Skeletal muscle satellite cell (primary cell): ENCODE measurements around the gene FGFR1OP2.

Source experiments
- H3K27me3 ChIP-seq: 2 replicates; pipeline ENCODE4 v1.7.0; 2013; ENCODE audit warnings: low read length; ENCODE audit not compliant: control insufficient read depth, insufficient read depth
- H3K36me3 ChIP-seq: 2 replicates; pipeline ENCODE4 v1.7.0; 2013; ENCODE audit warnings: mild to moderate bottlenecking, control low read depth, low read length; ENCODE audit not compliant: insufficient read depth
- H3K4me1 ChIP-seq: 2 replicates; pipeline ENCODE4 v1.7.0; 2013; ENCODE audit warnings: low read length; ENCODE audit not compliant: control insufficient read depth, insufficient read depth
- H3K4me2 ChIP-seq: 2 replicates; pipeline ENCODE4 v1.7.0; 2013; ENCODE audit warnings: mild to moderate bottlenecking, low read length
- H3K4me3 ChIP-seq: 2 replicates; pipeline ENCODE4 v1.7.0; 2013; ENCODE audit warnings: low read length
- H3K9ac ChIP-seq: 2 replicates; pipeline ENCODE4 v1.7.0; 2013; ENCODE audit warnings: mild to moderate bottlenecking, low read depth, low read length, moderate library complexity
- H3K9me3 ChIP-seq: replicated peaks from 2 replicates; pipeline ENCODE4 v1.7.0; 2013; ENCODE audit warnings: mild to moderate bottlenecking, control low read depth, low read length

Gene FGFR1OP2

DNA sequence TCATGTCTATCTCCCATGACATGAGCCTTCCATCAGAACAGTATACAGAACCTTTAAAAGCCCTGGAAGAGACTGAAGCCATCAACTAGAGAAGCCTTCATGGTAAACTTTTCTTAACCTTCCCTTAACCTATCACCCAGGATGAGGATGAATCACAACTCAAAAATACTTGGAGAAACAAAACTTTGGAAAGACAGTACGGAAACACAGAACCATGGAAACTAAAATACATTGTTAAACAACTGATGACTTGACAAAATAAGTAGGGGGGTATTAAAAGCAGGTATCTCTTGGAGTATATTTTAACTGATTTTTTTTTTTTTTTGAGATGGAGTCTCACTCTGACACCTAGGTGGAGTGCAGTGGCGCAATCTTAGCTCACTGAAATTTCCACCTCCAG, 67.2 kb downstream of the FGFR1OP2 start:
- H3K36me3 ChIP-seq = no peaks in the 10 kb centered on the region
- no peak overlapping the region for H3K4me2 ChIP-seq
- H3K9ac ChIP-seq = no peak overlapping the region
- no peaks in the 10 kb centered on the region for H3K27me3 ChIP-seq
- H3K9me3 ChIP-seq = no peaks in the 10 kb centered on the region
- no peak overlapping the region for H3K4me3 ChIP-seq
- H3K4me1 ChIP-seq = no peaks in the 10 kb centered on the region

DNA sequence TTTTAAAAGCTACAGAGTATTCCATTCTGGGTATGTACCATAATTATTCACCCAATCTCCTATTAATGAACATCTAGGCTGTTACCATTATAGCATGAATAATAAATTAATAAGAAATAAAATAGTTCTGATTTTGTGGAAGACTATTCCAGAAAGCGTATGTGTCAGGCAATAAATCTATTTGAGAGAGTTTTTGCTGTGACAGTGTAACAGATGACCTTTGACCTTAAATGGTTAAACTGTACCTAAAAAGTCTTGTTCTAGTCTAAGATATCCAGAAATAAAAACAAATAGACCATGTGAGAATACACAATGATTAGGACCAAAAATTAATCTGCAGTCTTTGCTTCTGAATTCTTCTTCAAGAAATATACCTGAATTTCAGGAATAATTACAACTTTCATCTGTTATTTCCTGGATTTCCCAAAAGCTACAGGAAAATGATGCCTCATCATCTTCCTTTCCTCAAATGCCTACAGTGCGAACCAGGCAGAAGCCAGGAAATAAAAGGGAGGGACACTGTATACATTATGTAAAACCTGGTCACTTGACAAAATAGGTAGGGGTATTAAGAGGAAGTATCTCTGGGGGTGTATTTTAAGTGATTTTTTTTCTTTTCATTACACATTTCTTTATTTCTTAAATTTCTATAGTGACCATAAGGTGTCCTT, 68.7 kb downstream of the FGFR1OP2 start:
- Histone ChIP-seq H3K4me3 (no peak overlapping the region), H3K9ac (no peak overlapping the region), H3K27me3 (no peaks in the 10 kb centered on the region), H3K36me3 (no peaks in the 10 kb centered on the region), H3K4me2 (no peak overlapping the region), H3K4me1 (no peaks in the 10 kb centered on the region), H3K9me3 (no peaks in the 10 kb centered on the region)

DNA sequence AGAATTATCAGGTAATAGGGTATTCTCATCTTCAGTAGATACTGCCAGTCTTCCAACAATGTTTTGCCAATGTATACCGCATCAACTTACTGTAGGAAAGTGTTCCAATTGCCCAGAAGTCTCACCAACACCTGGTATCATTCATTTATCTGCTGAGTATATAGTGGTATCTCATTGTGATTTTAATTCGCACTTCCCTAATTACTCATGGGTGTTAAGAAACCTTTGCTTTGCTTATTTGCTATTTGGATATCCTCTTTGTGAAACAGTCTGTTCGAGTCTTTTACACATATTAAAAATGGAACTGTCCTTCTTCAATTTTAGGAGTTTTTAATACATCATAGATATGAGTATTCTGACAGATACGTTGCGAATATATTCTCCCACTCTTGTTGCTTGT, 69.8 kb downstream of the FGFR1OP2 start:
- Histone ChIP-seq H3K36me3 (no peaks in the 10 kb centered on the region), H3K9ac (no peak overlapping the region), H3K4me1 (peaks cover 3% of the 10 kb centered on the region), H3K27me3 (no peaks in the 10 kb centered on the region), H3K4me3 (no peak overlapping the region), H3K4me2 (no peak overlapping the region), H3K9me3 (no peaks in the 10 kb centered on the region)

DNA sequence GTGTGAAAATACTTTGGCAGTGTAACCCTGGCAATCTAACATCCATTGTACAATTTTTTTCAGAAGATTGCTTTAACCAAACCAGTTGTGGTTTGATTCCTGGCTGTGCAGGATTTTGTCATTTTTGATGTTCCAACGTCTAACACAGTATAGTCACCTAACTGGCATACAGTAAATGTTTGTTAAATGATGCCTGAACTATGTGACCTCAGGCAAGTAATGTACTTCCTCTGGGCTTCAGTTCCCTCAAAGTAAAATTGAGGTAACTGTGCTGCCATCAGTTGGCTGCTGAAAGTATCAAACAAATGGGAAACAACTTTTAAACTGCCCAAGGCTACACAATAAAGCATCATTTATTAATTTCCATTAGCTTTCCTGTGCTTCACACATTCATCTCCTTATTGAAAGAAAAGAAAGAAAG, 71.6 kb downstream of the FGFR1OP2 start:
- no peaks in the 10 kb centered on the region for H3K27me3 ChIP-seq
- H3K9ac ChIP-seq = no peak overlapping the region
- H3K9me3 ChIP-seq = no peaks in the 10 kb centered on the region
- H3K4me1 ChIP-seq = peaks cover 12% of the 10 kb centered on the region
- H3K4me3 ChIP-seq = no peak overlapping the region
- H3K4me2 ChIP-seq = no peak overlapping the region
- H3K36me3 ChIP-seq = no peaks in the 10 kb centered on the region

DNA sequence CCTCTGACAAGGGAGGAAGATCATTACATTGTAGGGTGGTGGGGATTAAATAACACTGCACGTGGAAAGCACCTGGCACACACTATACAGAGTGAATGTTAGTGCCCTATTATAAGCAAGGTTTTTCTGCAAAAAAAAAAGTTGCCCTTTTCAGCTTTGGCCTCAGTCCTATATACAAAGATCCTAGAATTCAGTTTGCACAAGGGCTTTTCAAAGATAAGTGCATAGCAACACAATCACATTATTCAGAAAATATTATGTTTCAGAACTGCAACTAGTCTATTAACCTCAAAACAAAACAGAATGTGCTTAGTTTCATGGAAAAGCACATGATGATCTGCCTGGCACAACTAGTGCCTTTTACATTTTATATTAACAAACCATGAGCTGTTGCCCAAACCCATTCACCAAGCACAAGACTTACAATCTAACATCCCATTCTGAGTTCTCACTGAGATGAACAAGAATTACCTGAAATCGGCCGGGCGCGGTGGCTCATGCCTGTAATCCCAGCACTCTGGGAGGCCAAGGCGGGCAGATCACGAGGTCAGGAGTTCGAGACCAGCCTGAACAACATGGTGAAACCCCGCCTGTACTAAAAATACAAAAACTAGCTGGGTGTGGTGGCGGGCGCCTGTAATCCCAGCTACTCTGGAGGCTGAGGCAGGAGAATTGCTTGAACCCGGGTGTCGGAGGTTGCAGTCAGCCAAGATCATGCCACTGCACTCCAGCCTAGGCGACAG, 74.1 kb downstream of the FGFR1OP2 start:
- H3K4me3 ChIP-seq = no peak overlapping the region
- no peaks in the 10 kb centered on the region for H3K27me3 ChIP-seq
- no peaks in the 10 kb centered on the region for H3K9me3 ChIP-seq
- peaks cover 19% of the 10 kb centered on the region for H3K4me1 ChIP-seq
- H3K9ac ChIP-seq = no peak overlapping the region
- H3K4me2 ChIP-seq = peak overlapping the region; percentile 88
- no peaks in the 10 kb centered on the region for H3K36me3 ChIP-seq

DNA sequence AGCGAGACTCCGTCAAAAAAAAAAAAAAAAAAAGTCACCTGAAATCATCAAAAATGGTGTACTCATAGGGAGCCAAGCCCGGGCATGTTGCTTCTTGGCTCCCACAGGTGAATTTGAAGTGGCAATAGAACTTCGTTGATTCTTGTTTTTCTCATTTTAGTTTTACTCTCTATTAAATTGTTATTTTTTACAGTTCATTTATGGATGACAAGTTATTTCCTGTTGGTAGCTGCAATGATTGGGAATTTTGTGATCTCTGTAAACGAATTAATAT, 74.6 kb downstream of the FGFR1OP2 start:
- peak overlapping the region; percentile 79 for H3K9ac ChIP-seq
- H3K9me3 ChIP-seq = no peaks in the 10 kb centered on the region
- no peaks in the 10 kb centered on the region for H3K36me3 ChIP-seq
- H3K4me1 ChIP-seq = peaks cover 19% of the 10 kb centered on the region
- H3K27me3 ChIP-seq = no peaks in the 10 kb centered on the region
- peak overlapping the region; percentile 78 for H3K4me3 ChIP-seq
- H3K4me2 ChIP-seq = peak overlapping the region; percentile 88

DNA sequence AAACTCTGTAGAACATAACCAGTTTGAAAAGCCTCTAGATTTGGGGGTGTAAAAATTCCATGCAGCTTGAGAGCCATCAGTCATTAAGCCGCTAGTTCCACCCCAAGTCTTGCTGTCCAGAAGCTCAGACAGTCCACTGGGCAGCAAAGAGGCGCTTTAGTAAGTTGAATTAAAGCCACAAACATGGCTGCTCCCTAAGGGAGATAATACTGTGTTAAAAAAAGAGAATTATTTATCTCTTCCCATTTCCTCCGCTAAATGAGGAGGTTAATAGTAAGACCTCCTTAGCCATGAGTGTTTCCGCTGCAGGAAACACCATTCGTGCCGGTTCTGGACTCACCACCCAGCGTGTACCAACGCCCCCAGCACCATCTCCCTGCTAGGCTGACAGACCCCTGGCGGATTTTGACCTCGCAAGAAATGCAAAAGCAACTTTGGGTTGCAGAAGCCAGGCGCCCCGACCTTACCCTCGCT, 75.4 kb downstream of the FGFR1OP2 start:
- Histone ChIP-seq H3K9me3 (no peaks in the 10 kb centered on the region), H3K9ac (peak overlapping the region; percentile 79), H3K27me3 (no peaks in the 10 kb centered on the region), H3K4me3 (peak overlapping the region; percentile 78), H3K36me3 (no peaks in the 10 kb centered on the region), H3K4me1 (peaks cover 19% of the 10 kb centered on the region), H3K4me2 (peak overlapping the region; percentile 88)

DNA sequence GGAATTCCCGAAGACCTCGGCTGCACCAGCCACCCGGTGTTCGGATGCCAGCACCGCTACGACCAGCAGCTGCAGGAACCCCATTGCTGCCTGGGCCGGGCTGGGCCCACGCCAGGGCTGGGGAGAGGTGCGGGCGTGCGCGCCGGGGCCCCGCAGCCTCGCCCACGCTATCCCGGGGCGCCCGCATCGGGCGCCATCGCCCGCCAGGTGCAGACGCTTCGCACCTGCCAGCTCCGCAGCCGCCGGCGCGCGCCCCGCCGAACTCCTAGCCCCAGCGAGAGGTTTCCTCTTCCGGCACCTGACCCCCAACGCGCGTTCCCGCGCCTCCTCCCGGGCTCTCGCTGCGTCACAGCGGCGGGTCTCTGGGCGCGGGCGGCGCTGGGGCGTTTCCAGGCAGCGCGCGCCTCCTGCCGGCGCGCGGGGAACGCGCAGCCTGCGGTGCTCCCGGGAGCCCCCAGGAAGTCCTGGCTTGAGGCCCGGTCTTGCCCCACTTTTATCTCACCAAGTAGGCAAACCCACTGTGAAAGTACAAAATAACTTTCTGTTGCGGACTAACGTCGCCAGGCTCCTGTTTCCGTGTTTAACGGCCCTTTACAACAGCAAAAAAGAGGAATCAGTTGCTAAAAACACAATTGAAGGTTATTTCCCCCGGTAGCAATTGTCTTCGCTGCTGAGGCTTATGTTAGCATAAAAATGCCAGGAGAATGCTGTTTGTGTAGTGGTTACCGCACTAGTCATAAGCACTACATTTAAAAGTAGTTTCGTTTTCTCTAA, 76.0 kb downstream of the FGFR1OP2 start, which contains the start of gene TM7SF3:
TM7SF3 (minus strand) TSS at position 300 of the 774 bp plus-strand sequence; CDS start at position 84, 216 bp downstream.
- Histone ChIP-seq H3K4me1 (peaks cover 19% of the 10 kb centered on the region), H3K36me3 (no peaks in the 10 kb centered on the region), H3K27me3 (no peaks in the 10 kb centered on the region), H3K9me3 (no peaks in the 10 kb centered on the region), H3K4me2 (peak within 1 kb of the TSS; percentile 88), H3K4me3 (peak within 1 kb of the TSS; percentile 78), H3K9ac (peak within 1 kb of the TSS; percentile 79)

DNA sequence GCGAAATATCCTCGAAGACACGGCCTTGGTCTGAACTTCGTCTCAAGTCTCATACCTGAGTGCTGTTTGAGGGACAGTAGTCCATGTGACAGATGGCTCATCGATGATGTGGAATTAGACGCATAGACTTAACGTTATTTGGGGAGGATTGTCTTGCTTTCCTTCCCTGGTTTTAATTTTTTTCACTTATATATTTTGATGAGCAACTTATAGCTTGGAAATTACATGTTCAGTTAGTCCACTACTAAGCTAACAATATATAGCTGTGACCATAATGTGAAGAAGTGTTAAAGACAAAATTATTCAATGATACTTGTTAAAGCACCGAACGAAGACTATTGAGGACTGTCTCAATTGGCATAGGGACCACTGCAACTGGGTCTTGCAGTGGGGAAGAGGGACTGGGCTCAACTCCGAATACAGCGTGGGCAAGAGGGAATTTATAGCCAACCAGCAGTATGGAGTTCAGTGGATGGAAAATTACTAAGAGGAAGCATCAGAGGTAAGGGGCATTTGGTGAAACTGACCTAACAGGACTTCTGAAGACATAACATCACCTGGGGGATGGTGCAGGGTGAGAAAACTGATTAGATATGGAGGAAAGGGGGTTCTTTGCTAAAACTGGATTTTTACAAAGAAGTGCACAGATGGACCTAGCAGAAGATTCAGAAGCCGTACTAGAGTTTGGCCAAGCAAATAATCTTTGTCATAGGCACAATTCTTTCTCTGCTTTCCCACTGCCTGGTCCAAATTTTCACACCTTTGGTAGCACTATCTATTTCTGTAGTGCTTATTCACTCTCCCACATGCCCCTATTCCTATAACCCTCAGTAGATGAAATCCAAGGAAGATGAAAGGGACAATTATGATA, 76.8 kb downstream of the FGFR1OP2 start:
- no peaks in the 10 kb centered on the region for H3K9me3 ChIP-seq
- H3K36me3 ChIP-seq = no peaks in the 10 kb centered on the region
- H3K9ac ChIP-seq = peak overlapping the region; percentile 79
- peak overlapping the region; percentile 78 for H3K4me3 ChIP-seq
- H3K27me3 ChIP-seq = no peaks in the 10 kb centered on the region
- H3K4me2 ChIP-seq = peak overlapping the region; percentile 88
- H3K4me1 ChIP-seq = peaks cover 19% of the 10 kb centered on the region

DNA sequence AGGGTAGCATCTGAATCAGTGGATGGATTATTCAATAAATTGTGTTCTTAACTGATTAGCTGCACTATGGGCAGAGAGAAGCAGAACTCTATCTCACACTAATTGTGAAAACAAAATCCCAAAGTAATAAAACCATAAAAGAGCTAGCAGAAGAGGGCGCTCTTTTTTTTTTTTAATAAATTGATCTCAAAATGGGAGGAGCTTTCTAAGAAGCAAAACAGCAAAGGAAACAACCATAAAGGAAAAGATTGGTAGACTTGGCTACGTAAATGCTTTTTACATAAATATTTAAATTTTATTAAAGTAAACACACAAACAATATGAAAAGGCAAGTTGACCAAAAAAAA, 77.4 kb downstream of the FGFR1OP2 start:
- Histone ChIP-seq H3K4me2 (peak overlapping the region; percentile 46), H3K27me3 (no peaks in the 10 kb centered on the region), H3K4me3 (no peak overlapping the region), H3K9me3 (no peaks in the 10 kb centered on the region), H3K9ac (peak overlapping the region; percentile 37), H3K4me1 (peaks cover 19% of the 10 kb centered on the region), H3K36me3 (no peaks in the 10 kb centered on the region)
